ENCODE data around the gene VKORC1L1.
A peak's percentile ranks its signal among the peaks of the same experiment; 100 is the strongest.
"Not testable (repeated sequence)": the region's sequence is repeated elsewhere in the genome, so short reads cannot be mapped to it uniquely, and the experiment has no call there.

The VKORC1L1 gene

DNA sequence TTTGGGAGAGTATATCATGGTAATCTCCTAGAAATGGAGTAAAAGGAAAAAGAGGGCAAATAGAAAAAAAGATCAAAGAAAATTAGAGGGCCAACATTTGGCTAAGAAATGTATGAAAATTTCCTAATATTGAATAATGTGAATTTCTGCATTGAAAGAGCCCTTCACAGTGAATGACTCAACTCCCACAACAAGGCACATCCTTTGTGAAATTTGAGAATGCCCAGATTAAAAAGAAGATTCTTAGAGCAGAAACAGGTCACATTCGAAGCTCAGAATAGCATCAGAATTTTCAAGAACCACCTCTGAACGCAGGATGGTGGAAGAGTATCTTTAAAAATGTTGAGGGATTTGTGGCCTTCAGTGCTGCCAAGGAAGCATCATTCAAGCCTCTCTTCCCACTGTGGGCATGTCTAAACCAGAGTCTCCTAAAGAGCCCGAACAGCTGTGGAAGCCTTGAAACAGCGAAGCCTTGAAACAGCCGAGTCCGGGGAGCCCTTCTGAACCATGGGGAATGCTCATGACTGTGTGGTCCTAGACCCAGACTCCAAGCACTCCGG is 65.5 kb downstream of the VKORC1L1 start:
- DNase-seq (ENCODE audit: extremely low read depth, low read depth): no peak
- TF ChIP-seq, protein P1, sequence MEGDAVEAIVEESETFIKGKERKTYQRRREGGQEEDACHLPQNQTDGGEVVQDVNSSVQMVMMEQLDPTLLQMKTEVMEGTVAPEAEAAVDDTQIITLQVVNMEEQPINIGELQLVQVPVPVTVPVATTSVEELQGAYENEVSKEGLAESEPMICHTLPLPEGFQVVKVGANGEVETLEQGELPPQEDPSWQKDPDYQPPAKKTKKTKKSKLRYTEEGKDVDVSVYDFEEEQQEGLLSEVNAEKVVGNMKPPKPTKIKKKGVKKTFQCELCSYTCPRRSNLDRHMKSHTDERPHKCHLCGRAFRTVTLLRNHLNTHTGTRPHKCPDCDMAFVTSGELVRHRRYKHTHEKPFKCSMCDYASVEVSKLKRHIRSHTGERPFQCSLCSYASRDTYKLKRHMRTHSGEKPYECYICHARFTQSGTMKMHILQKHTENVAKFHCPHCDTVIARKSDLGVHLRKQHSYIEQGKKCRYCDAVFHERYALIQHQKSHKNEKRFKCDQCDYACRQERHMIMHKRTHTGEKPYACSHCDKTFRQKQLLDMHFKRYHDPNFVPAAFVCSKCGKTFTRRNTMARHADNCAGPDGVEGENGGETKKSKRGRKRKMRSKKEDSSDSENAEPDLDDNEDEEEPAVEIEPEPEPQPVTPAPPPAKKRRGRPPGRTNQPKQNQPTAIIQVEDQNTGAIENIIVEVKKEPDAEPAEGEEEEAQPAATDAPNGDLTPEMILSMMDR (IDR thresholded peaks at IDR 0.05; ENCODE audit: low read depth, low read length): no peak

DNA sequence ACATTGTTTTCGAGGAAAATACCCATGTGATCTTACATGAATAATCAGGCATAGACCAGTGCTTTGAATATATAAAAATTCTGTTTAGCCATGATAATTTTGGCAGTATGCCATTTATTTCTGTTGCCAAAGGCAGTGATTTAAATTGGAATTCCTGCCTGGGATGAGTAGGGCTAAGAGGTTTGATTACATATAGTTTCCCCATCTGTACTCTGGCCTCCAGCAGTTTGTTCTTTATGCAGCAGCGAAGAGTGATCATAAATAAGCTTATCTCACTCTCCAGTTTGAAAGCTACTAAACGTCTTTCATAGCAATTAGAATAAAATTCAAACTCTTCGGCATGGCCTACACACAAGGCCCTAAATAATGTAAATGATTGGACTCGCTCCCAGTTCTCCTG is 72.9 kb downstream of the VKORC1L1 start:
- DNase-seq (ENCODE audit: extremely low read depth, low read depth): not testable (repeated sequence)

DNA sequence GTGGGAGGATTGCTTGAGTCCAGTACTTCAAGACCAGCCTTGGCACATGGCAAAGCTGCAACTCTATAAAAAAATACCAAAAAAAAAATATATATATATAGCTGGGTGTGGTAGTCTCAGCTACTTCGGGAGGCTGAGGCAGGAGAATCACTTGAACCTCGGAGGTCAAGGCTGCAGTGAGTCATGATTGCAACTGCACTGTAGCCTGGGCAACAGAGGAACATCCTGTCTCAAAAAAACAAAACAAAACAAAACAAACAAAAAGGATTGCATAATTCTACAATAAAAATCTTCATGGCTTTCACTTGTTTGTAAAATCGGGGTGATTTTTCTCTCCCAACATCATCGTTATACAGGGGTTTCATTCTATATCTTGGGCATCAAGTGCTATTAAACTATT is 74.0 kb downstream of the VKORC1L1 start:
- peak; percentile 20 for DNase-seq (ENCODE audit: extremely low read depth, low read depth)
- TF ChIP-seq, protein P1 (IDR thresholded peaks at IDR 0.05; ENCODE audit: low read depth, low read length): no peak

DNA sequence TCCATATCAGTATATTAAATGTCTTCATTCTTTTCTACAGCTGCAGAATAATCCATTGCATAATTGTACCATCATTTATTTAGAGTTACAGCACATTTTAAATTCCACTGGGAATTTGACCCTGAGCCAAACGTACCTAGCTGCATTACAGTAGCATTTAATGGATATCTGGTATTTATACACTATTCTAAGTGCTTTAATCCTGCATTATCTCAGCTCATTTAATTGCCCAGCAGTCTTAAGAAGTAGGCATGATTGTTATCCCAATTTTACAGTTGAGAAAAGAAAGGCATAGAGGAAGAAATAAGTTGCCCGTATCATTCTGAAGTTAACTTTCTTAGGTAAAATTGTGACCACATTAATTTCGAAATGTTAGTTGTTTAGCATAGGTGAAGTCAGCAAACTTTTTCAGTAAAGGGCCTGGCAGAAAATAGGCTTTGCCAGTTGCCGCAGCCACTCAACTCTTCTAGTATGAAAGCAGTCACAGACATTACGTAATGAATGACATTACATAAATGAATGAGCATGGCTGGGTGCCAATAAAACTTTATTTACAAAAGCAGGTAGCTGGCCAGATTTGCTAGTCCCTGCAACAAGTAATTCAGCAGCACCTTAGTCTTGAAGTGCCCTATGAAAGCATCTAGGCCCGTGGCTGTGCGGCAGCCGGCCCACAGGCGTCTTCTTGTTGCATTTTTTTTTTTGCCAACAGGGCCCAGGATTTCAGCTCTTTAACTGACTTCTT is 79.1 kb downstream of the VKORC1L1 start:
- TF ChIP-seq, protein P1 (IDR thresholded peaks at IDR 0.05; ENCODE audit: low read depth, low read length): no peak
- no peak for DNase-seq (ENCODE audit: extremely low read depth, low read depth)

DNA sequence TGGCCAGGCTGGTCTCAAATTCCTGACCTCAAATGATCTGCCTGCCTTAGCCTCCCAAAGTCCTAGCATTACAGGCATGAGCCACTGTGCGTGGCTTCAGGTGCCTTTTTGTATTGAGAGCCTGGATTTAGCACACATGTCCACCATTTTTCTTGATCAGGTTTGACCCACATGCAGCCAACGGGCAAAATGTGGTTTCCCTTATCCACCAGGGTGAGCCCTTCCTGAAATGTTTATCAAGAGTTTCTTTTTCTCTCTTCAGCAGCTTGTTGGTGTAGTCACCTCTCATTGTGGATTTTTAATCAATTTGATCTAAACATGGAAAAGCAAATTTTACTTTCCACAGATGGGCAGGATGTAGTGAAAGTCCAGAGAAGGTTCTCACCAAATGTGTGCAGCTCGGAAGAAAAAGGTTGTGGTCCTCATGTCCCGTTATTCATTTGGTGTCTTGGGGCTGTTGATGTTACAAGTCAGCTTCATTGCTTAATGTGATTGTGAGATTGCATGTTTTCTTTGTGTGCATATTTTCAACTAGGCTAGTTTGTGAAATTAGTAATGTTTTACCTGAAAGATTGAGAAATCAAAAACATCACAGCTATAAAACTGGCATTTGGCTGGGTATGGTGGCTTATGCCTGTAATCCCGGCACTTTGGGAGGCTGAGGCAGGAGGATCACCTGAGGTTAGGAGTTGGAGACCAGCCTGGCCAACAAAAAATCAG is 80.3 kb downstream of the VKORC1L1 start:
- DNase-seq (ENCODE audit: extremely low read depth, low read depth): no peak
- TF ChIP-seq, protein P1 (IDR thresholded peaks at IDR 0.05; ENCODE audit: low read depth, low read length): no peak

DNA sequence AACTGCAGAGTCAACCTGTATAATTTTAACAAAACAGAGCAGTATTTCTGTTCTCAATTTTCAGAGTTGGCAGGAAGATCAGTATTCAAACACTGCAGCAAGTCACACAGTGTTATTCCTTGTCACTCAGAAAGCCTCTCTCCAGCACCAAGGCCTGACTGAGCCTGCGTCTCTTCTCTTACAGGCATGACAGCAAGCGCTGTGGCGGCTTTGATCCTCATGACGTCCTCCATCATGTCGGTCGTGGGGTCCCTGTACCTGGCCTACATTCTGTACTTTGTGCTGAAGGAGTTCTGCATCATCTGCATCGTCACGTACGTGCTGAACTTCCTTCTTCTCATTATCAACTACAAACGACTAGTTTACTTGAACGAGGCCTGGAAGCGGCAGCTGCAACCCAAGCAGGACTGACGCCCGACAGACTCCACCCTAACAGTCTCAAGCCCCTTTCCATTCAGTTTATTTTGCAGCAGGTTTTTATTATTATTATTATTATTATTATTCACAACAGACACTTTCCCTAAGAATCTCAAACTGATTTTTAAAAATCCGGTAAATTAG is 81.1 kb downstream of the VKORC1L1 start:
- TF ChIP-seq, protein P1 (IDR thresholded peaks at IDR 0.05; ENCODE audit: low read depth, low read length): no peak
- DNase-seq (ENCODE audit: extremely low read depth, low read depth): no peak

DNA sequence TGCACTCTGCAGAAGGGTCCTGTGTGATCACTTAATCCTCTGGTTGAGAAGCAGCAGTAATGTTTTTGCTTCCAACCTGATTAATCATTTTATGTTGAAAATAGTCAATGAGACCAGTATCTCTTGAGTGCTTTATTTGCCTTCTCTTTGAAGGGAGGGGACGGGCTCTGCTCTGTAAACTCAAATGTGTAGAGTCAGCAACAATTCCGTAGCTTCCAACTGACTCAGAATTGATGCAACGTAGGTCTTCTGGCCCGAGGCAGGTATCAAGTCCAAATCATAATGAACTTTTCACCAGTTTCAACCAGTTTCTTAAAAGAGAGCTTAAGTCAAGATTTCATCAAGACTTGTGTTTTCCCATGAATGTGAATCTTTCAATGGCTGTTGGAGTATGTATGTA is 82.8 kb downstream of the VKORC1L1 start:
- DNase-seq (ENCODE audit: extremely low read depth, low read depth): no peak
- TF ChIP-seq, protein P1 (IDR thresholded peaks at IDR 0.05; ENCODE audit: low read depth, low read length): no peak

Measured in AG09319 (cell line).